Activated CD4-positive, CD25-positive, alpha-beta regulatory T cell (primary cell): ENCODE measurements around the gene PPP4C.

ENCODE experiments used
- DNase-seq, 4 experiments: peaks; one replicate each; lab custom pipeline; 2025; lab: John Stamatoyannopoulos, UW

Gene PPP4C

DNA sequence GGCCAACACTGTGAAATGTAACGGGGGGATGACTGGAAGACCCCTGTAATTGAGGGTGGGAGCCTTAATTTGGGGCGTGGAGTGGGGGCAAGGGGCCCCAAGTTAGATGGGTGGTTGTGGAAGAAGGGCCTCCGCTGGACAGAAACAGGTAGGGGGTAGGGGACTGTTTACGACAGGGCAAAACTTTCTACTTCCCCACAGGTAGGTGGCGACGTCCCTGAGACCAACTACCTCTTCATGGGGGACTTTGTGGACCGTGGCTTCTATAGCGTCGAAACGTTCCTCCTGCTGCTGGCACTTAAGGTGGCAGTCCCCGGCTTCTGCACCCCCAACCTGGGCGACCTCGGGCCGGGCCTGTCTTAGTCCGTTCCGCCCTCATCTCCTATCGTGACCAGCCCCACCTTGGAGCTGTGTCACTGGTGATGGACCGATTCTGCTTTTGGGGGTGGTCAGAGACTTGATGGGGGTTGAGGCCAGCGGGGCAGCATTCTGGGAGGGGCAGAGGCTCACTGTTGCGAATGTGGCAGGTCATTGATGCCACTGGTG lies 6.8 kb downstream of the PPP4C start:
- DNase-seq = no peak

GRCh38 chr16:30083216-30084055 lies 7.6 kb downstream of the PPP4C start:
- DNase-seq = no peak

GRCh38 chr16:30084096-30084815 lies 8.5 kb downstream of the PPP4C start:
- DNase-seq = no peak

DNA sequence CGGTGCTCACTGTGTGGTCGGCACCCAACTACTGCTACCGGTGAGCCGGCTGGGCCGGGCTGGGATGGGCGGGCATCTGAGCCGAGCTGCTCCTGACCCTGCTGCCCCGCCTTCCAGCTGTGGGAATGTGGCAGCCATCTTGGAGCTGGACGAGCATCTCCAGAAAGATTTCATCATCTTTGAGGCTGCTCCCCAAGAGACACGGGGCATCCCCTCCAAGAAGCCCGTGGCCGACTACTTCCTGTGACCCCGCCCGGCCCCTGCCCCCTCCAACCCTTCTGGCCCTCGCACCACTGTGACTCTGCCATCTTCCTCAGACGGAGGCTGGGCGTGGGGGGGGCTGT lies 9.0 kb downstream of the PPP4C start:
- no peak for DNase-seq

GRCh38 chr16:30085247-30085646 lies 9.5 kb downstream of the PPP4C start:
- DNase-seq = no peak

DNA sequence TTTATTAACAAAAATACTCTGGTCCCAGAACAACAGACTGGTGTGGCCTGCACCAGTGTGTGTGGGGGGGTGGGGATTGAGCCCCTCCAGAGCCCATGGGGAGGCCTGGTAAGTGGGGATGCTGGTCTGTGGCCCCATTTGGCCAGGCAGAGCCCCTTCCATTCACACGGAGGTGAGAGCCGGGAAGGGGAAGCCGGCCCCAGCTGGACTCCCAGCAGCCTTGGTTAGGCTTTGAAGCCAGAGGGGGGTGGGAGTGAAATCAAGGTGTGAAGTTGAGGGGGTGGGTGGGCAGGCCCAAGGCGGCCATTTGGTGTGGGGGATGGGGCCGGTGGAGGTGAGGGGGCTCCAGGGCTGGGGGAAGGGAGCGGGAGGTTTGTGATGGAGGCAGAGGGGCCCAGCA lies 10.0 kb downstream of the PPP4C start:
- DNase-seq = no peak

- no peak for DNase-seq
Measured at GRCh38 chr16:30086291-30087140, 10.7 kb downstream of the PPP4C start.

GRCh38 chr16:30087181-30087898 lies 11.5 kb downstream of the PPP4C start:
- no peak for DNase-seq

DNA sequence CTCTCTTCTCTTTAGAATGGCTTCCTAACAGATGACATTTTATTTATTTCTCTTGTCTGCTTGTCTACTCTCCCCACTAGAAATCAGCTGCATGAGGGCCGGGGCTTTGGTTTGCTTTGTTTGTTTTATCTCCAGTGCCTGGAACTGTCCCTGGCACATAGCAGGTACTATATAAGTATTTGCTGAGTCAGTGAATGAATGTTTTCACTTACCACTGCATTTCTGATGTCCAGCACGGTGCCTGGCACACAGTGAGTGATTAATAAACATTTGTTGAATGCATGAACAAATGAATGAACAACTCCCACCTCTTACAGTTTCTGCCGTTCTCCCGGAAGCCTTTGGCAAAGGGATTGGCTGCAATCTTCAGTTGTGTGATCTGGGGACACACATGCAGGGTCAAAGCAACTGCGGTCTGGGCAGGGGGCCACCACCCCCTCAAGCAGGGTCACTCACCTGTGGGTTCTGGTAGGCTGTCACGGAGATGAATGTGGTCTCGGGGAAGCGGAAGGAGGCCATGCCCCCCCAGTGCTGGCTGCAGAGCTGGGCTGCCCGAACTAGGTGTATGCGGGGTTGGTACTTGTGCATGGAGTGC lies 12.5 kb downstream of the PPP4C start:
- no peak for DNase-seq

- no peak for DNase-seq
Measured at GRCh38 chr16:30088832-30089624, 13.2 kb downstream of the PPP4C start.

DNA sequence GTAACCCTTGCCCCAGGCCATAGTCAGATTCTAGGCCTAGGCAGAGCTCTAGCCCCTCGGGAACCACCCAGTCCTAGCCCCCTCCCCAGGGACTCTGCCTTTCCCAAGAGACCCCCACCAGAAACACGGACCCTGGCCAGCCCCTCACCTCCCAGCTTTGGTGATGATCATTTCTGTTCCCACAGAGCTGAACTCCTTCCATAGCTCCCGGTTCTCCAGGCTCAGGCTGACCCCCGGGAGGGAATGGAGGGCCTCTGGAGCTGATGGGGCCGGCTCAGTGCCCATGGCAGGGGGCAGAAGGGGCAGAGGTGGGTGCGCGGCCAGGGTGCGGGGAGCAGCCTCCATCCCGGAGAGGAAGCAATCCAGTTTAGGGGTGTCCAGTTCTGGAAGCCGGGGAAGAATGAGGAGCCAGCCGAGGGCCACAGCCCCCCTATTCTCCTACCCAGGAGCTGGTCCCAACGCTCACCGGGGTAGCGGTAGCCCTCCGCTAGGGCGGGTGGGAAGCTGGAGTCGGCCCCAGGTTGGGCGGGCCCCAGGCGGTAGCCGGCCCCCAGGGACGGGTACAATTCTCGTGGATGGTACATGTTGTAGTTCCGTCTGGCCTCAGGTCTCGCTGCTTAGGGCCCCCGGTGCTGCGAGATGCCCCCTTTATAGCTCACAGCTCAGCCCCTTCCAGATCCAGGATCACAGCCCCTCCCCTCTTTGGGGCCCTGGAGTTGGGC lies 15.0 kb downstream of the PPP4C start:
- DNase-seq = no peak

DNA sequence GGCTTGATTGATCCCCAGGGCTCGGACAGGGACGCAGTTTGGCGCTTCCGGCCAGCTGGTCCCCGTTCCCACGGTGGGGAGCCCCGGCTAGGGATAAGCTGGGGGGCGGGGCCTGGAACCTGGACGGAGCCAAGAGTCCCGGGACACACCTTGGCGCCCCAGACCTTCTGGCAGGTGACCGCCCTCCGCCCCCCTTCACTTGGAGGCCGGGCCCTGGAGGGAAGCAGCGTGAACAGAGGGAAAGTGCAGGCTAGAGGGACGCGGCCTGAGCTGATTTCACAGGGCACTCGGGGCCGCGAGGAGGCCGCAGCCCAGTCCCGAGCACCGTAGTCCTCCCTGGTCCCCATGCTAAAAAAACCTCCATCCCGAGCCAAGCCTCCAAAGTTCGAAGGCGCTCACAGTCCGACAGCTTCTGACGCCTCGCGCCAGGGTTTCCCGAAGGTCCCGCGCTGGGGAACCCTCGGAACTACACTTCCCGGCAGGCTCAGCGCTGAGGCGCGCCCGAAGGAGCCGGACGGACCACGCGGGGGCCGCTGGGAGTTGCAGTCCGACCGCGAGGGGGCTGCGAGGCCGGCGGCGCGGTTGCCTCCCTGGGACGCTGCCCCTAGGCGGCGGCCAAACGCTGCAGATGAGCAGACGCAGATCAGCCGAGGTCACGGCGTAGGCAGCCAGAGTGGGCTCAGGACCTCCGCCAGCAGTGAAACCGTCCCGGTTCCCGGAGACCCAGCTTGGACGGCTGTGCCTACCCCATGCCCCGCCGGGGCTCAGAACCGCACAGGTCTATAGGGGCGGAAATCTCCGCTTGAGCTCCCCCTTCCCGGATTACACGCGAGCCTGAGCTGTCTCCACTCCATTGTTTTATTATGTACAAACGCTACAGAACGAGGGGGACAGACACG lies 15.9 kb downstream of the PPP4C start, which contains the start of gene TBX6:
Gene TBX6 (minus strand): TSS at position 451 of the 899 bp plus-strand sequence. CDS start 731 bp downstream, outside the sequence.
- peak; percentile 85 to 92 (median 90) for DNase-seq

DNA sequence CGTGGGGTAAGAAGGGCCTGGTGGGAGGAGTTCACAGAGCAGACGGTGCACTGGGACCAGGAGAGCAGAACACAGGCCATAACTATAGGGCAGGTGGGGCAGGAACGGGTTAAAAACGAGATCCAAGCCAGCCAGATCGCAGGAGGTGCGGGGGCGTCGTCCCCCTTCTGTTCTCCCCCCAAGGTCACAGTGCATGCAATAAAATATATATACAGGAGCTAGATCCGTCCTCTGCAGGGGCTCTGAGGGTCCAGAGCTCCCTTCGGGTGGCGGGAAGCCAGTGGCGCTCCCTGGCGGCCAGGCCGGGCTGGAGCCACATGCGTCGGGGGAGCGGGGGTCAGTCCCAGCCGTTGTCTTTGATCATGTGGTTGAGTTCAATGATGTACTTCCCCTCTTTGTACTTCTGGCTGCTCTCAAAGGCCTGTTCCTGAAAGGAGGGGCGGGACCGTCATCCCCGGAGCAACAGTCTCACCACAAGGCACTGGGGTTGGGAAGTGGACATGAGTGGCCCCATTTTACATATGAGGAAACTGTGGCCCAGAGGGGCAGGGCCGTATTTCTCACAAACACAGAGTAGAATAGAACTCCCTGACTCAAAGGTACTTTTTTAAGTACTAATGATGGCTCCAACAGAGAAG lies 16.7 kb downstream of the PPP4C start:
- peak; percentile 30 to 50 (median 41) for DNase-seq

GRCh38 chr16:30094541-30095165 lies 18.9 kb downstream of the PPP4C start:
- no peak for DNase-seq

DNA sequence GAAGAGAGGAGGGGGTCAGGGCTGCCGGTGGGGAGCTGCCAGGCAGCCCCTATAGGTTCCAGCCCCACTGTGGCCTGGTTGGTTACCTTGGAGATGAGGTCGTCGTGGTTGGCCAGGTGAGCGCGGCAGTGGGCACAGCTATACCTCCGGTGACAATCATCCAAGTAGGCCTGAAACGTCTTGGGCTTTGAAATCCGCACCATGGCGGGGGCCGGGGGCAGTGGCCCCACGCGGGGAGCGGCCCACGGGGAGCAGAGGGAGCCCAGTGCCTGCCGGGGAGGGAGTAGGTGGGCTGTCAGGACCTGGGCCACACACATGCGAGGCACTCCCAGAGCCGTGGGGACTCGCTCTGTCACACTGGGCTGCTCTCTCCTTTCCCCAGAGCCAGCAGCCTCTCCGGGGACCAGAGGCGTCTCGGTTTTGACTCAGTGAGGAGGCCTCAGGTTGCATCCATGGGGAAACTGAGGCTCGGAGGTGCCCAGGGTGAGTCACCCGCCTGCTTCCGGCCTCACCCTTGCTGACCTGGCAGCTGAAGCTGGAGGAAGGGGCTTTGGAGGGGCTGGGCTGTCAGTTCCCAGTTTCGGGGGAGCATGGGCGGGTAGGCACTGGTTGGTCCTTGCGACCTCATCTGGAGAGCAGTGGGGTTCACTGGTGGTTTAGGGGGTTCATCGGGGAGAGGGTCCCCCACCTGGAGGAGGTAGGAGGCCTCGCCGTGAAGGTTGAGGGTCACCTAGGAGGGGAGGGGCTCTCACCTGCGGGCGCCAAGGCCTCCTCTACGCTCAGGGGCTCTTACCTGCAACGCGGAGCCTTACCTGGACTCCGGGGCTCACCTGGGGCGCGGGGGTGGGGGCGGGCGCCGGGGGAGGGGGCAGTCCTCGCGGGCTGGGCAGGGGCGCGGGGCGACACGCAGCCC lies 19.6 kb downstream of the PPP4C start:
- no peak for DNase-seq

DNA sequence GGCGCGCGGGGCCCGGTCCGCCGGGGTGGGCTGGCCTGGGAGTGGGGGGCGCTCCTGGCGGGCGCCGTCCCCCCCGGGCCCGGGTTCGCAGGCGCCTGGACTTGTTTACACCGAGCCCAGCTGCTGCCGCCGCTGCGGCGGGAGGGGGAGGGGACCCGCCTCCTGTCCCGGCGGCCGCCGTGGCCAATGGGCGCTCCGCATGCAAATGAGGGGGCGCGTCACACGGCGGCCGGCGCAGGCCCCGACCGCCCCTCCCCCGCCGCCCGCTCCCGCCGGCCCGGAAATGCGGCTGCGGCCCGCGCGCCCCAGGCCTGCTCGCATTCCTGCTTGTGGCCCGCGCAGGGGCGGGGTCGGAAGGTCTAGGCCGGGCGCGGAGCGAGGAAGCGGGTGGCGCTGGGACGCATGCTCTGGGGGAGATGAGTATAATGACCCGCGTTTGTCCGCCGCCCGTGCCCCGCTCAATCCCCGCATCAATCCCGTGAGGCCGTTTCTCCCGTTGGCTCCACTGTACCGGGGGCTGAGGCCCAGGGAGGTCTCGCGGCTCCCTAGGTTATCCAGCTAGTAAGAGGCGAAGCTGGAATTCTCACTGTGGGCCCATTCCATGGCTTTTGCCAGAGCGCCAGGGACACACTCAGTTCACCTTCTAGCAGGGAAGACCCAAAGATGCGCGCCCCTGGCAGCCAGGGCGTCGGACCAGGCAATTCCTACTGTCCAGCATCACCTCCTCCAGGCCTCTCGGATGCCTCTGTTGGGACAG lies 20.5 kb downstream of the PPP4C start, which contains the start of gene YPEL3:
Gene YPEL3 (minus strand): TSS at position 109 of the 757 bp plus-strand sequence. CDS start 731 bp downstream, outside the sequence.
- DNase-seq = peak; percentile 71 to 86 (median 84)
